Upper lobe of left lung (tissue), 4 donors: ENCODE data around the gene SDHAF1.

Source experiments
- CTCF ChIP-seq, 6 experiments: fragments of 450-650 bp in 4 of 6; fragments of 200-600 bp in 2 of 6; sonication (generic) in 2 of 6; IDR thresholded peaks; one replicate each; pipeline ENCODE4 v1.5.1; 2016 to 2019; ENCODE audit warnings: antibody characterized with exemption in 6 of 6
- EP300 ChIP-seq, 4 donors: sonication (generic); formaldehyde crosslinking; IDR thresholded peaks; one replicate each; pipeline ENCODE4 v1.5.1; 2017; ENCODE audit warnings: antibody characterized with exemption in 4 of 4, control low read depth in 2 of 4
- POLR2A ChIP-seq, 4 donors: fragments of 450-650 bp; IDR thresholded peaks; one replicate each; pipeline ENCODE4 v1.5.1; 2016 to 2017; ENCODE audit warnings: antibody characterized with exemption in 4 of 4, mild to moderate bottlenecking in 2 of 4

GRCh38 chr19:36031308-36031707 is 36.3 kb downstream of the SDHAF1 start:
- TF ChIP-seq POLR2A (IDR thresholded peaks at IDR 0.05) (no peak), CTCF (IDR thresholded peaks at IDR 0.05) (no peak), EP300 (IDR thresholded peaks at IDR 0.05) (no peak)
